GM12878 (cell line): ENCODE data around the gene SMAD1. TPM values are rescaled to one million over a fixed set of nuclear protein-coding genes. Genes with fewer than 3 reads are reported as not detected.
"Not testable (repeated sequence)": the region's sequence is repeated elsewhere in the genome, so short reads cannot be mapped to it uniquely, and the experiment has no call there.

Experiments
- ATAC-seq: fragments of 200-7000 bp; cut with Tn5 transposase; 3 replicates; pipeline ENCODE4 v1.9.1; 2020; ENCODE audit warnings: mild to moderate bottlenecking, moderate library complexity
- BruUV-seq: library from RNA; stranded (reverse); fragments of 400-500 nt; replicated peaks from 2 replicates; lab custom pipeline; 2021; lab: Mats Ljungman, UMichigan
- CTCF ChIA-PET: fragments of 300-600 bp; sonication (Branson Sonifier 250); formaldehyde crosslinking; extraction: SDS; loops from one replicate; lab custom pipeline; 2021; ENCODE audit warnings: inconsistent platforms; lab: Yijun Ruan, JAX
- POLR2A ChIA-PET: fragments of 350-600 bp; formaldehyde crosslinking; extraction: SDS; loops from one replicate; lab custom pipeline; 2021; ENCODE audit warnings: inconsistent platforms; lab: Charles Lee
- RAD21 ChIA-PET: fragments of 300-600 bp; sonication (Branson Sonifier 250); formaldehyde crosslinking; loops from one replicate; lab custom pipeline; 2023; ENCODE audit warnings: antibody characterized with exemption; ENCODE audit not compliant: unreplicated experiment; lab: Charles Lee
- SMC1A ChIA-PET: fragments of 300-600 bp; sonication (Branson Sonifier 250); formaldehyde crosslinking; loops from one replicate; lab custom pipeline; 2023; ENCODE audit not compliant: unreplicated experiment, uncharacterized antibody; lab: Charles Lee
- DNase-seq: peaks from one replicate; pipeline ENCODE4 v3.0.0-alpha.2; 2011; ENCODE audit warnings: low read depth, low spot score
- FAIRE-seq: peaks from 3 replicates; lab custom pipeline; 2011; peaks lifted over from hg19 to GRCh38; lab: Jason Lieb, UNC
- H2AFZ ChIP-seq: 2 replicates; pipeline ENCODE4 v1.6.0; 2011; ENCODE audit warnings: low read depth, low read length, control low read depth; ENCODE audit not compliant: control insufficient read depth
- H3K27ac ChIP-seq: 2 replicates; pipeline ENCODE4 v1.5.1; 2011; ENCODE audit warnings: control low read depth; ENCODE audit not compliant: control insufficient read depth, insufficient read depth
- H3K27me3 ChIP-seq, 2 experiments: replicated peaks in 1 of 2; 2 replicates each; pipeline versions ENCODE4 v1.6.0 to v1.6.1; 2011; ENCODE audit warnings: low read length in 1 of 2; ENCODE audit not compliant: control insufficient read depth in 2 of 2, insufficient read depth in 2 of 2
- H3K36me3 ChIP-seq, 2 experiments: 2 replicates each; pipeline ENCODE4 v1.5.1; 2011; ENCODE audit warnings: low read length in 1 of 2; ENCODE audit not compliant: control insufficient read depth in 2 of 2, insufficient read depth in 2 of 2
- H3K4me1 ChIP-seq: 2 replicates; pipeline ENCODE4 v1.6.1; 2011; ENCODE audit warnings: mild to moderate bottlenecking, low read length, moderate library complexity, mixed read lengths; ENCODE audit not compliant: control insufficient read depth, insufficient read depth
- H3K4me2 ChIP-seq: 2 replicates; pipeline ENCODE4 v1.6.0; 2011; ENCODE audit warnings: control low read depth; ENCODE audit not compliant: control insufficient read depth, insufficient read depth
- H3K4me3 ChIP-seq: fragments of 200-600 bp; sonication (generic); 2 replicates; pipeline ENCODE4 v1.5.1; 2016
- H3K79me2 ChIP-seq: 2 replicates; pipeline ENCODE4 v1.6.0; 2011; ENCODE audit warnings: low read length; ENCODE audit not compliant: control insufficient read depth, insufficient read depth
- H3K9ac ChIP-seq: 2 replicates; pipeline ENCODE4 v1.8.0; 2011; ENCODE audit warnings: low read length, control low read depth, mixed read lengths; ENCODE audit not compliant: control insufficient read depth, insufficient read depth
- H3K9me3 ChIP-seq: replicated peaks from 3 replicates; pipeline ENCODE4 v1.5.1; 2011; ENCODE audit warnings: mild to moderate bottlenecking, low read length; ENCODE audit not compliant: control insufficient read depth, insufficient read depth
- H4K20me1 ChIP-seq: 2 replicates; pipeline ENCODE4 v1.6.0; 2011; ENCODE audit not compliant: control insufficient read depth, insufficient read depth
- CEBPB ChIP-seq, 2 experiments: fragments of 150-350 bp in 1 of 2; IDR thresholded peaks; 2 replicates each; pipeline ENCODE4 v1.6.1; 2012 to 2014; ENCODE audit warnings: low read depth in 2 of 2, low read length in 2 of 2, borderline replicate concordance in 1 of 2, inconsistent platforms in 1 of 2
- EED ChIP-seq: sonication (generic); IDR thresholded peaks from 2 replicates; pipeline ENCODE4 v1.6.1; 2016; ENCODE audit warnings: antibody characterized with exemption, low read depth
- ETV6 ChIP-seq, 2 experiments: fragments of 450-650 bp in 1 of 2; IDR thresholded peaks in 1 of 2; conservative IDR thresholded peaks in 1 of 2; 2 replicates each; pipeline ENCODE4 v1.6.1; 2014; ENCODE audit warnings: antibody characterized with exemption in 1 of 2, borderline replicate concordance in 1 of 2, low read depth in 1 of 2, mild to moderate bottlenecking in 1 of 2, moderate library complexity in 1 of 2
- RUNX3 ChIP-seq: IDR thresholded peaks from 2 replicates; pipeline ENCODE4 v1.6.1; 2012; ENCODE audit warnings: low read length, inconsistent platforms
- SPI1 ChIP-seq: IDR thresholded peaks from 2 replicates; pipeline ENCODE4 v1.6.1; 2011; ENCODE audit warnings: low read depth, mild to moderate bottlenecking, low read length, moderate library complexity, borderline replicate concordance; ENCODE audit not compliant: insufficient read depth
- WGBS: methylation state at CpG from one replicate; pipeline ENCODE4 v1.1.6; 2016; ENCODE audit warnings: low lambda C conversion rate; ENCODE audit not compliant: insufficient replicate concordance, insufficient coverage; ENCODE audit errors: missing lambda C conversion rate; 5-methylcytosine and 5-hydroxymethylcytosine counted together
- in situ Hi-C: fragments of 300-500 bp; cut with MboI; formaldehyde crosslinking; loops from 9 replicates; pipeline ENCODE4 v1.14.3; 2018; ENCODE audit warnings: mixed read lengths
- intact Hi-C: fragments of 100-400 bp; cut with micrococcal nuclease; formaldehyde crosslinking; loops from one replicate; pipeline ENCODE4 v1.14.2; 2022; ENCODE audit not compliant: unreplicated experiment
- polyA plus RNA-seq, 11 experiments: library from polyadenylated mRNA; depleted of rRNA in 4 of 11; unstranded in 6 of 11; stranded (reverse) in 5 of 11; fragments of >200 nt; fragmentation: Nextera tagmentation in 4 of 11; fragmentation: Illumina TruSeq in 1 of 11; extraction: Ambion mirVana in 4 of 11; extraction: Trizol in 1 of 11; gene quantifications; 1 replicate in 1 of 11; 2 replicates in 10 of 11; pipeline versions ENCODE4 v1.2.1 to v1.2.3, GENCODE V29; 2011 to 2016; ENCODE audit warnings: inconsistent platforms in 2 of 11, missing spikeins in 2 of 11, low read depth in 1 of 11
- total RNA-seq, 4 experiments: library from RNA; depleted of rRNA in 3 of 4; stranded (reverse); fragments of >200 nt in 3 of 4; fragmentation: Illumina TruSeq in 1 of 4; extraction: Trizol in 1 of 4; gene quantifications; 2 replicates each; pipeline versions ENCODE4 v1.2.1 to v1.2.3, GENCODE V29; 2013 to 2021
- TF ChIP-seq, protein P1 (sequence below): fragments of 450-650 bp; IDR thresholded peaks from 2 replicates; pipeline ENCODE4 v1.6.1; 2017; ENCODE audit warnings: mild to moderate bottlenecking, moderate library complexity
- TF ChIP-seq, protein P2 (sequence below): fragments of 450-650 bp; IDR thresholded peaks from 2 replicates; pipeline ENCODE4 v1.6.1; 2017; ENCODE audit warnings: mild to moderate bottlenecking

The SMAD1 gene
- total and polyA plus RNA-seq, 10 of the 15 experiments (the other 5 are each of a cell fraction or from before 2014, with no cell fraction given), result 0.29 to 17.5 (median 13.6) TPM

DNA sequence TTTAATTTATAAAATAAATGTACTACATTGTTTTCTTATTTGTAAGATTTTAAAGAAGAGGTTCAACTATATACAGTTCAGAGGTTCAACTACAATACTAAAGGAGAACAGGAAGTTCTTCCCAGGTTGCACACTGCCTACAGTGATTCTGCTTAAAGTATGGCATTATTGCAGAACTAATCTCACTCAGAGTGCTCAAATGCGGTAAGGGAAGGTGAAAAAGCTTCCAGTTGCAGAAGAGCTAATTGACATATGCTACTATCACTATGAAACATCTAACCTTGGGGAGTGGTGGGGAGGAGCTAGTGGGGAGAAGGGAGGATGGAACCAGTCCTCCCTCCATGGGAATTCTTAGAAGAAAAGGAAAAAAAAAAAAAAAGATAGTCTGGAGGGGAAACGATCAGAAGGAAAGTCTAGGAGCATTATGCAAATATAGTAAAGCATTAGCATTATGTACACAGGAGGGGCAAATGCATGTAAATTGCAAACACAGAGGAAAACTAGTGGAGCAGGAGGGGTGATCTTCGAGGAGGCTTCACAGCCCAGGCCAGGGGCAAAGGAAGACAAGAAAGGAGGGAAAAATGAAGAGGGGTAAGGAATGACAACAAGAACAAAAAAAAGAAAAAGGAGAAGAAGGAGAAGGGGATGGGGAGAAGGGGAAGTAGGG, 105.6 kb downstream of the SMAD1 start:
- no peak for FAIRE-seq
- Histone ChIP-seq H3K4me3 (no peak overlapping the region), H3K36me3 (no peaks in the 10 kb centered on the region), H3K79me2 (no peaks in the 10 kb centered on the region), H3K9ac (no peak overlapping the region), H3K4me2 (no peak overlapping the region), H4K20me1 (no peaks in the 10 kb centered on the region), H3K9me3 (no peaks in the 10 kb centered on the region; the same call in 1 of the 3 replicates), H2AFZ (no peak overlapping the region), H3K27me3 (no peaks in the 10 kb centered on the region), H3K27ac (no peak overlapping the region), H3K4me1 (no peaks in the 10 kb centered on the region; the same call in 1 of the 2 replicates)
- WGBS, result 0% methylated on average over 2 of the region's 3 CpGs
- RAD21 ChIA-PET, result no interaction called here
- no peak for ATAC-seq
- TF ChIP-seq CEBPB (IDR thresholded peaks at IDR 0.05; ENCODE audit: borderline replicate concordance in 1 of 2, low read depth in 2 of 2, low read length in 2 of 2), result no peak
- peak; percentile 42; the same call in 1 of the 2 replicates for TF ChIP-seq RUNX3
- TF ChIP-seq, protein P1, sequence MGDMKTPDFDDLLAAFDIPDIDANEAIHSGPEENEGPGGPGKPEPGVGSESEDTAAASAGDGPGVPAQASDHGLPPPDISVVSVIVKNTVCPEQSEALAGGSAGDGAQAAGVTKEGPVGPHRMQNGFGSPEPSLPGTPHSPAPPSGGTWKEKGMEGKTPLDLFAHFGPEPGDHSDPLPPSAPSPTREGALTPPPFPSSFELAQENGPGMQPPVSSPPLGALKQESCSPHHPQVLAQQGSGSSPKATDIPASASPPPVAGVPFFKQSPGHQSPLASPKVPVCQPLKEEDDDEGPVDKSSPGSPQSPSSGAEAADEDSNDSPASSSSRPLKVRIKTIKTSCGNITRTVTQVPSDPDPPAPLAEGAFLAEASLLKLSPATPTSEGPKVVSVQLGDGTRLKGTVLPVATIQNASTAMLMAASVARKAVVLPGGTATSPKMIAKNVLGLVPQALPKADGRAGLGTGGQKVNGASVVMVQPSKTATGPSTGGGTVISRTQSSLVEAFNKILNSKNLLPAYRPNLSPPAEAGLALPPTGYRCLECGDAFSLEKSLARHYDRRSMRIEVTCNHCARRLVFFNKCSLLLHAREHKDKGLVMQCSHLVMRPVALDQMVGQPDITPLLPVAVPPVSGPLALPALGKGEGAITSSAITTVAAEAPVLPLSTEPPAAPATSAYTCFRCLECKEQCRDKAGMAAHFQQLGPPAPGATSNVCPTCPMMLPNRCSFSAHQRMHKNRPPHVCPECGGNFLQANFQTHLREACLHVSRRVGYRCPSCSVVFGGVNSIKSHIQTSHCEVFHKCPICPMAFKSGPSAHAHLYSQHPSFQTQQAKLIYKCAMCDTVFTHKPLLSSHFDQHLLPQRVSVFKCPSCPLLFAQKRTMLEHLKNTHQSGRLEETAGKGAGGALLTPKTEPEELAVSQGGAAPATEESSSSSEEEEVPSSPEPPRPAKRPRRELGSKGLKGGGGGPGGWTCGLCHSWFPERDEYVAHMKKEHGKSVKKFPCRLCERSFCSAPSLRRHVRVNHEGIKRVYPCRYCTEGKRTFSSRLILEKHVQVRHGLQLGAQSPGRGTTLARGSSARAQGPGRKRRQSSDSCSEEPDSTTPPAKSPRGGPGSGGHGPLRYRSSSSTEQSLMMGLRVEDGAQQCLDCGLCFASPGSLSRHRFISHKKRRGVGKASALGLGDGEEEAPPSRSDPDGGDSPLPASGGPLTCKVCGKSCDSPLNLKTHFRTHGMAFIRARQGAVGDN, result no peak
- TF ChIP-seq, protein P2, sequence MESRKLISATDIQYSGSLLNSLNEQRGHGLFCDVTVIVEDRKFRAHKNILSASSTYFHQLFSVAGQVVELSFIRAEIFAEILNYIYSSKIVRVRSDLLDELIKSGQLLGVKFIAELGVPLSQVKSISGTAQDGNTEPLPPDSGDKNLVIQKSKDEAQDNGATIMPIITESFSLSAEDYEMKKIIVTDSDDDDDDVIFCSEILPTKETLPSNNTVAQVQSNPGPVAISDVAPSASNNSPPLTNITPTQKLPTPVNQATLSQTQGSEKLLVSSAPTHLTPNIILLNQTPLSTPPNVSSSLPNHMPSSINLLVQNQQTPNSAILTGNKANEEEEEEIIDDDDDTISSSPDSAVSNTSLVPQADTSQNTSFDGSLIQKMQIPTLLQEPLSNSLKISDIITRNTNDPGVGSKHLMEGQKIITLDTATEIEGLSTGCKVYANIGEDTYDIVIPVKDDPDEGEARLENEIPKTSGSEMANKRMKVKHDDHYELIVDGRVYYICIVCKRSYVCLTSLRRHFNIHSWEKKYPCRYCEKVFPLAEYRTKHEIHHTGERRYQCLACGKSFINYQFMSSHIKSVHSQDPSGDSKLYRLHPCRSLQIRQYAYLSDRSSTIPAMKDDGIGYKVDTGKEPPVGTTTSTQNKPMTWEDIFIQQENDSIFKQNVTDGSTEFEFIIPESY, result no peak
- TF ChIP-seq EED, result 0 out of 2 replicates have a peak, but pooled peaks have one; percentile 23
- no peak for TF ChIP-seq ETV6 (conservative IDR thresholded peaks at IDR 0.05 in 1 of 2, IDR thresholded peaks at IDR 0.05 in 1 of 2; ENCODE audit: borderline replicate concordance in 1 of 2, low read depth in 1 of 2)
- TF ChIP-seq SPI1, result no peak
- POLR2A ChIA-PET, result no interaction called here
- in situ Hi-C loops, result no loop called here
- BruUV-seq, result no TSS peak
- DNase-seq, result no peak
- intact Hi-C loops, result no loop called here
- SMC1A ChIA-PET, result no interaction called here
- CTCF ChIA-PET, result no interaction called here

DNA sequence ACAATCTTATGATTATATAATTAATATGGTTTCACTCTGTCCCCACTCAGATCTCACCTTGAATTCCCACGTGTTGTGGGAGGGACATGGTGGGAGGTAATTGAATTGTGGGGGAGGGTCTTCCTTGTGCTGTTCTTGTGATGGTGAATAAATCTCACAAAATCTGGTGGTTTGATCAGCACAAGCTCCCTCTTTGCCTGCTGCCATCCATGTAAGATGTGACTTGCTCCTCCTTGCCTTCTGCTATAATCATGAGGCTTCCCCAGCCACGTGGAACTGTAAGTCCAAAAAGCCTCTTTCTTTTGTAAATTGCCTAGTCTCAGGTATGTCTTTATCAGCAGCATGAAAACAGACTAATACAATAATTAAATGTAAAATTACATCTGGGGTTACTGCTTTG, 107.7 kb downstream of the SMAD1 start:
- H3K4me1 ChIP-seq, H3K27ac ChIP-seq, H3K4me2 ChIP-seq, SMC1A ChIA-PET, H3K36me3 ChIP-seq, H3K79me2 ChIP-seq, H3K9ac ChIP-seq, H2AFZ ChIP-seq, BruUV-seq, POLR2A ChIA-PET, intact Hi-C loops, H3K4me3 ChIP-seq, in situ Hi-C loops, ATAC-seq, DNase-seq, FAIRE-seq, RAD21 ChIA-PET, H4K20me1 ChIP-seq, H3K27me3 ChIP-seq, H3K9me3 ChIP-seq: not testable (repeated sequence)
- CTCF ChIA-PET, result interaction anchor here (0.5 kb wide), 1 partner anchor 94 kb away, joined by 3 read pairs; no protein-coding TSS in a partner anchor
- WGBS, result 0% methylated on average over 2 of the region's 2 CpGs
